ENCODE results near the gene ACSF3.
"Not testable (repeated sequence)": the region's sequence is repeated elsewhere in the genome, so short reads cannot be mapped to it uniquely, and the experiment has no call there.

ACSF3 gene

GRCh38 chr16:89087922-89088497 lies 5.6 kb upstream of the ACSF3 start:
- TF ChIP-seq, protein P1, sequence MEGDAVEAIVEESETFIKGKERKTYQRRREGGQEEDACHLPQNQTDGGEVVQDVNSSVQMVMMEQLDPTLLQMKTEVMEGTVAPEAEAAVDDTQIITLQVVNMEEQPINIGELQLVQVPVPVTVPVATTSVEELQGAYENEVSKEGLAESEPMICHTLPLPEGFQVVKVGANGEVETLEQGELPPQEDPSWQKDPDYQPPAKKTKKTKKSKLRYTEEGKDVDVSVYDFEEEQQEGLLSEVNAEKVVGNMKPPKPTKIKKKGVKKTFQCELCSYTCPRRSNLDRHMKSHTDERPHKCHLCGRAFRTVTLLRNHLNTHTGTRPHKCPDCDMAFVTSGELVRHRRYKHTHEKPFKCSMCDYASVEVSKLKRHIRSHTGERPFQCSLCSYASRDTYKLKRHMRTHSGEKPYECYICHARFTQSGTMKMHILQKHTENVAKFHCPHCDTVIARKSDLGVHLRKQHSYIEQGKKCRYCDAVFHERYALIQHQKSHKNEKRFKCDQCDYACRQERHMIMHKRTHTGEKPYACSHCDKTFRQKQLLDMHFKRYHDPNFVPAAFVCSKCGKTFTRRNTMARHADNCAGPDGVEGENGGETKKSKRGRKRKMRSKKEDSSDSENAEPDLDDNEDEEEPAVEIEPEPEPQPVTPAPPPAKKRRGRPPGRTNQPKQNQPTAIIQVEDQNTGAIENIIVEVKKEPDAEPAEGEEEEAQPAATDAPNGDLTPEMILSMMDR (conservative IDR thresholded peaks at IDR 0.05; ENCODE audit: control insufficient read depth, insufficient read depth, low read depth, low read length): no peak

DNA sequence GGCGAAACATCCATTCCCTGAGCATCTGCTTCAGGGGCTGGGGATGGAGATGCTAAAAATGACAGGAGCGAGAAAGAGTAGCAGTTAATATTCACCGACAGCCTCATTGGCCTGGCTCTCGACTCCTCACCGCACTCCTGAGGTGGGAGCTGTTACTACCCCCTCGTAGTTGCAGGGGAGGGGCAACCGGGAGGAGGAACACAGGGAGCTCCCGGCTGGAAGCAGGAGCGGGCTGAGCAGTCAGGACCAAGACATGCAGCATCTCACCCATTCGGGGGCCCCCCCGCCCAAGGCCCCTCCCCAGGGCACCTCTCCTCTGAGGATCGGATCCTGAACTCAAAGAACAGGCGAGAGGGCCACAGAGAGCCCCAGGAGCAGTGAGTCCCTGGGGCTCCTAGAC lies 4.5 kb upstream of the ACSF3 start:
- H3K4me3 ChIP-seq (ENCODE audit: control insufficient read depth, low read depth, low read length): no peak overlapping the region
- DNase-seq (ENCODE audit: low read depth): no peak

More at GRCh38 chr16:89087922-89088497, 5.6 kb upstream of the ACSF3 start:
- no peak for DNase-seq (ENCODE audit: low read depth)
- H3K4me3 ChIP-seq (ENCODE audit: control insufficient read depth, low read depth, low read length): no peak overlapping the region

GRCh38 chr16:89090182-89090630 lies 3.4 kb upstream of the ACSF3 start:
- H3K4me3 ChIP-seq (ENCODE audit: control insufficient read depth, low read depth, low read length): no peak overlapping the region
- no peak for DNase-seq (ENCODE audit: low read depth)
- TF ChIP-seq, protein P1 (conservative IDR thresholded peaks at IDR 0.05; ENCODE audit: control insufficient read depth, insufficient read depth, low read depth, low read length): no peak

More for the DNA sequence above, 4.5 kb upstream of the ACSF3 start:
- TF ChIP-seq, protein P1 (conservative IDR thresholded peaks at IDR 0.05; ENCODE audit: control insufficient read depth, insufficient read depth, low read depth, low read length): no peak

GRCh38 chr16:89090669-89091426 lies 2.8 kb upstream of the ACSF3 start:
- TF ChIP-seq, protein P1 (conservative IDR thresholded peaks at IDR 0.05; ENCODE audit: control insufficient read depth, insufficient read depth, low read depth, low read length): no peak
- no peak for DNase-seq (ENCODE audit: low read depth)

DNA sequence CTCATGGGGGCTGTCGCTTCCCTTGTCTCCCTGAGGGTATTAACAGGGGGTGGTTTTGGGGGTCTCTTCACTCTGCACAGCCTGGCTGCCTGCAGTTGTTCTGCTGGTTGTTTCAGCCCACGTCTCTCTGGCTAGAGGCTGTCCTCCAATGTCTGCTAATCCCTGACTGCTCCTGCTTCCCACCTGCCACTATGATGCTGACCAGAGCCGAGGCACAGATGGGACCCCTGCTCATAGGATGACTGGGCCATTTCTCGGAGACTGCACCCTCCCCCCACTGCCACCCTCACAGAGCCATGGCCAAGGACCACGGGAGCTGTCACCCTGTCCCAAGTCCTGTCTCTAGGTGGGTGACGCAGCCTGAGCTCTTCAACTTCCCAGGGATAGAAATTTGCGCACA lies 1.6 kb upstream of the ACSF3 start:
- TF ChIP-seq, protein P1 (conservative IDR thresholded peaks at IDR 0.05; ENCODE audit: control insufficient read depth, insufficient read depth, low read depth, low read length): no peak
- no peak overlapping the region for H3K4me3 ChIP-seq (ENCODE audit: control insufficient read depth, low read depth, low read length)
- no peak for DNase-seq (ENCODE audit: low read depth)

More at GRCh38 chr16:89090669-89091426, 2.8 kb upstream of the ACSF3 start:
- H3K4me3 ChIP-seq (ENCODE audit: control insufficient read depth, low read depth, low read length): no peak overlapping the region

- peak overlapping the region; percentile 49 for H3K4me3 ChIP-seq (ENCODE audit: control insufficient read depth, low read depth, low read length)
- not testable (repeated sequence) for DNase-seq (ENCODE audit: low read depth)
These were observed 425 bp upstream of the ACSF3 start for GRCh38 chr16:89093252-89093601.

DNA sequence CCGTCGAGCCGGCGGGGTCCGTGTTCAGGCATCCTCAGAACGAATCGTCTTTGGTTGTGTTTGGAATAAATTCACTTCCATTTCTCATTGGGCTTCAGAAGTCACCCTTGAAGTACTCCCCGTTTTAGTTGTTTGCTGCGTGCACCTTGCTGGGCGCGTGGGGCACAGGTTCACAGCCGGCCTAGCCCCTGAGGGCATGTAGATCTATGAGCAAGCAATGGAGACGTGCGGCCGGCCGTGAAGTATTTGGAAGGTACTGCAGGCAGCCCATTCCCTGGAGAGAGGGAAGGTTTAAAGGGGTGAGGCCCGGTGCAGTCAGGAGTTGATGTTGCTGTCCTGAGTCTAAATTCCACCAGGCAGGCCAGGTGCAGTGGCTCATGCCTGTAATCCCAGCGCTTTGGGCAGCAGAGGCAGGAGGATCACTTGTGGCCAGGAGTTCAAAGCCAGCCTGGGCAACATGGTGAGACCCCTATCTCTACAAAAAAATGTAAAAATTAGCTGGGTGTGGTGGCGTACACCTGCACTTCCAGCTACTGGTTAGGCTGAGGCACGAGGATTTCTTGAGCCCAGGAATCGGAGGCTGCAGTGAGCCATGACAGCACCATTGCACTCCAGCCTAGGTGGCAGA lies 714 bp downstream of the ACSF3 start:
- H3K4me3 ChIP-seq (ENCODE audit: control insufficient read depth, low read depth, low read length): peak overlapping the region; percentile 73
- no peak for DNase-seq (ENCODE audit: low read depth)
- TF ChIP-seq, protein P1 (conservative IDR thresholded peaks at IDR 0.05; ENCODE audit: control insufficient read depth, insufficient read depth, low read depth, low read length): no peak

Measured in fibroblast of mammary gland (primary cell).